RWPE2 (cell line): ENCODE results near the gene BEND7.

ENCODE experiments used
- ATAC-seq: fragments of 200-7000 bp; cut with Tn5 transposase; 3 replicates; pipeline ENCODE4 v1.9.1; 2021; ENCODE audit warnings: low read depth
- DNase-seq: peaks from one replicate; pipeline ENCODE4 v3.0.0-alpha.2; 2020; ENCODE audit warnings: low spot score
- H3K27ac ChIP-seq: fragments of 450-650 bp; 2 replicates; pipeline ENCODE4 v1.5.1; 2017; ENCODE audit warnings: mild to moderate bottlenecking; ENCODE audit not compliant: poor library complexity, severe bottlenecking
- H3K27me3 ChIP-seq: fragments of 250-450 bp; sonication (Bioruptor Pico); 2 replicates; pipeline ENCODE4 v1.5.1; 2021; ENCODE audit warnings: mild to moderate bottlenecking, moderate library complexity; ENCODE audit not compliant: insufficient read depth, poor library complexity, severe bottlenecking
- H3K36me3 ChIP-seq: fragments of 250-450 bp; sonication (Bioruptor Pico); 2 replicates; pipeline ENCODE4 v1.5.1; 2020; ENCODE audit warnings: low read depth, mild to moderate bottlenecking, moderate library complexity
- H3K4me1 ChIP-seq: fragments of 250-450 bp; sonication (Bioruptor Pico); 2 replicates; pipeline ENCODE4 v1.5.1; 2021; ENCODE audit warnings: mild to moderate bottlenecking, moderate library complexity; ENCODE audit not compliant: insufficient read depth, poor library complexity, severe bottlenecking
- H3K4me3 ChIP-seq: fragments of 250-450 bp; sonication (Bioruptor Pico); 2 replicates; pipeline ENCODE4 v1.5.1; 2021; ENCODE audit warnings: mild to moderate bottlenecking, moderate library complexity; ENCODE audit not compliant: severe bottlenecking
- H3K9me3 ChIP-seq: fragments of 250-450 bp; sonication (Bioruptor Pico); 2 replicates; pipeline ENCODE4 v1.5.1; 2021; ENCODE audit warnings: mild to moderate bottlenecking, moderate library complexity; ENCODE audit not compliant: severe bottlenecking
- TF ChIP-seq, protein P1 (sequence below): fragments of 450-650 bp; IDR thresholded peaks from one replicate; pipeline ENCODE4 v1.5.1; 2017; ENCODE audit warnings: mild to moderate bottlenecking, moderate library complexity; ENCODE audit not compliant: poor library complexity, severe bottlenecking

Gene BEND7

GRCh38 chr10:13421382-13421917 is 107.4 kb downstream of the BEND7 start:
- ATAC-seq (peak; percentile 44; the same call in 2 of the 3 replicates), DNase-seq (no peak)
- TF ChIP-seq, protein P1, sequence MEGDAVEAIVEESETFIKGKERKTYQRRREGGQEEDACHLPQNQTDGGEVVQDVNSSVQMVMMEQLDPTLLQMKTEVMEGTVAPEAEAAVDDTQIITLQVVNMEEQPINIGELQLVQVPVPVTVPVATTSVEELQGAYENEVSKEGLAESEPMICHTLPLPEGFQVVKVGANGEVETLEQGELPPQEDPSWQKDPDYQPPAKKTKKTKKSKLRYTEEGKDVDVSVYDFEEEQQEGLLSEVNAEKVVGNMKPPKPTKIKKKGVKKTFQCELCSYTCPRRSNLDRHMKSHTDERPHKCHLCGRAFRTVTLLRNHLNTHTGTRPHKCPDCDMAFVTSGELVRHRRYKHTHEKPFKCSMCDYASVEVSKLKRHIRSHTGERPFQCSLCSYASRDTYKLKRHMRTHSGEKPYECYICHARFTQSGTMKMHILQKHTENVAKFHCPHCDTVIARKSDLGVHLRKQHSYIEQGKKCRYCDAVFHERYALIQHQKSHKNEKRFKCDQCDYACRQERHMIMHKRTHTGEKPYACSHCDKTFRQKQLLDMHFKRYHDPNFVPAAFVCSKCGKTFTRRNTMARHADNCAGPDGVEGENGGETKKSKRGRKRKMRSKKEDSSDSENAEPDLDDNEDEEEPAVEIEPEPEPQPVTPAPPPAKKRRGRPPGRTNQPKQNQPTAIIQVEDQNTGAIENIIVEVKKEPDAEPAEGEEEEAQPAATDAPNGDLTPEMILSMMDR: no peak
- H3K4me3 ChIP-seq: no peak overlapping the region
- no peaks in the 10 kb centered on the region for H3K36me3 ChIP-seq
- H3K9me3 ChIP-seq: no peaks in the 10 kb centered on the region
- H3K27ac ChIP-seq: no peak overlapping the region
- no peaks in the 10 kb centered on the region for H3K27me3 ChIP-seq
- H3K4me1 ChIP-seq: no peaks in the 10 kb centered on the region

- TF ChIP-seq, protein P1: no peak
- no peaks in the 10 kb centered on the region for H3K36me3 ChIP-seq
- no peaks in the 10 kb centered on the region for H3K9me3 ChIP-seq
- H3K27me3 ChIP-seq: no peaks in the 10 kb centered on the region
- no peak overlapping the region for H3K27ac ChIP-seq
- DNase-seq (no peak), ATAC-seq (no peak)
- H3K4me1 ChIP-seq: no peaks in the 10 kb centered on the region
- H3K4me3 ChIP-seq: no peak overlapping the region
These were observed 108.1 kb downstream of the BEND7 start for GRCh38 chr10:13420532-13421307.

DNA sequence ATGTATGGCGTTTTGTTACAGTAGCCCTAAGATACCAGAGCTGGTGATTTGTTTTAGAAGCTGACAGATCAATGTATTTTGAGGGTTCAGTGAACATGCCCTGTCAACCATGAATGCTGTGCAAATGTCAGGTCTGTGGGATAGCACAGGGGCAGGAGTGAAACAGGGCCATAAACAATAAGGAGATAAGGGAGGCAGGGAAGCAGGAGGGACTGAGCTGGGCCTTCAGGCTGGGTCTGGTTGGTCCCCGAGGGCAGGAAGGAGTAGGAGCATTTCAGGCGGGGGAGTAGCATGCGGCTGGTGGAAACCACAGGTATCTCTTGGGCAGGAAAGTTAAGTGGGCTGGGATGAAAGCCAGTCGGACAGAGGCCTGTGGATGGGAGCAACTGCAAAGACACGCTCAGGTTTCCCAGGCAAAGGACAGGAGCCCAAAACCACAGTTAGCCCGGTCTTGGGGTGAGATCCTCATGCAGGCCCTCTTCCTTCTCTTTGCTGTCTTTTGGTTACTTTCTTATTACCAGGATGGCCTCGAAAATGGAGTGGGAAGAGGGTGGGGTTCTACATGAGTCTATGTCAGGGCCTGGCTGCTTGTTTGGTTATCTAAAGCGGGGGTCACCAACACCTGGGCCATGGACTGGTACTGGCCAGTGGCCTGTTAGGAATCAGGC is 111.2 kb downstream of the BEND7 start:
- no peak for DNase-seq
- H3K4me3 ChIP-seq: no peak overlapping the region
- H3K27ac ChIP-seq: no peak overlapping the region
- H3K9me3 ChIP-seq: peaks cover 3% of the 10 kb centered on the region
- ATAC-seq: no peak
- no peaks in the 10 kb centered on the region for H3K4me1 ChIP-seq
- H3K27me3 ChIP-seq: no peaks in the 10 kb centered on the region
- no peaks in the 10 kb centered on the region for H3K36me3 ChIP-seq
- TF ChIP-seq, protein P1: no peak

- TF ChIP-seq, protein P1: no peak
- Histone ChIP-seq H3K4me3 (no peak overlapping the region), H3K36me3 (no peaks in the 10 kb centered on the region), H3K27ac (no peak overlapping the region), H3K27me3 (no peaks in the 10 kb centered on the region), H3K4me1 (no peaks in the 10 kb centered on the region), H3K9me3 (peaks cover 3% of the 10 kb centered on the region)
- ATAC-seq: no peak
- DNase-seq: no peak
These were observed 112.1 kb downstream of the BEND7 start for GRCh38 chr10:13416760-13417159.

DNA sequence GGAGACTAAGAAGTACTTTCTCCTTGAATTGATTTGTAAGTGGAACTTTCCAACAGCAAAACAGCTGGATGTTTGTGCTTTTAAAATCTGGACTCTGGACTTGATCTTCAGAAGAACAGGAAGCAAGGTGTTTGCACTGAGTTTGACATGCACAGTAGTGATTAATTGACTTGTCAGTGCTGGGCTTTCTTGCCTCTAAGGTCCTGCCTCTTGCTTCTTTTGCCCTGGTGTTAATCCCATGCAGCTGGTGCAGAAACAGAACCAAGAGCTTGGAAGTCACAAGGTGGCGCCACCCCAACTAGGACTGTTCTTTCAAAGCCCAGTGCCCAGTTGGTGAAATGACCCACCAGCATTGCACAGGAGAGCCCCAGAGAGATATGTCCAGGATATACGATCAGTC is 114.0 kb downstream of the BEND7 start:
- Histone ChIP-seq H3K27me3 (no peaks in the 10 kb centered on the region), H3K9me3 (peaks cover 3% of the 10 kb centered on the region), H3K27ac (no peak overlapping the region), H3K36me3 (no peaks in the 10 kb centered on the region), H3K4me3 (no peak overlapping the region), H3K4me1 (no peaks in the 10 kb centered on the region)
- TF ChIP-seq, protein P1: no peak
- DNase-seq (no peak), ATAC-seq (no peak)
